GM19025 (cell line): ENCODE data around the gene DMBX1.
A peak's percentile ranks its signal among the peaks of the same experiment; 100 is the strongest.

Experiments
- ATAC-seq: cut with Tn5 transposase; IDR thresholded peaks from one replicate; pipeline ENCODE4 v1.9.1; 2021; ENCODE audit warnings: mild to moderate bottlenecking, low read depth, moderate library complexity; ENCODE audit not compliant: unreplicated experiment

Gene DMBX1

GRCh38 chr1:46497020-46497419, 7.4 kb downstream of the DMBX1 start:
- no peak for ATAC-seq

- no peak for ATAC-seq
These were observed 8.0 kb downstream of the DMBX1 start for GRCh38 chr1:46497665-46498064.

- ATAC-seq, result no peak
These were observed 11.9 kb downstream of the DMBX1 start for GRCh38 chr1:46501528-46501927.

- ATAC-seq, result no peak
These were observed 13.8 kb downstream of the DMBX1 start for GRCh38 chr1:46503421-46503820.

DNA sequence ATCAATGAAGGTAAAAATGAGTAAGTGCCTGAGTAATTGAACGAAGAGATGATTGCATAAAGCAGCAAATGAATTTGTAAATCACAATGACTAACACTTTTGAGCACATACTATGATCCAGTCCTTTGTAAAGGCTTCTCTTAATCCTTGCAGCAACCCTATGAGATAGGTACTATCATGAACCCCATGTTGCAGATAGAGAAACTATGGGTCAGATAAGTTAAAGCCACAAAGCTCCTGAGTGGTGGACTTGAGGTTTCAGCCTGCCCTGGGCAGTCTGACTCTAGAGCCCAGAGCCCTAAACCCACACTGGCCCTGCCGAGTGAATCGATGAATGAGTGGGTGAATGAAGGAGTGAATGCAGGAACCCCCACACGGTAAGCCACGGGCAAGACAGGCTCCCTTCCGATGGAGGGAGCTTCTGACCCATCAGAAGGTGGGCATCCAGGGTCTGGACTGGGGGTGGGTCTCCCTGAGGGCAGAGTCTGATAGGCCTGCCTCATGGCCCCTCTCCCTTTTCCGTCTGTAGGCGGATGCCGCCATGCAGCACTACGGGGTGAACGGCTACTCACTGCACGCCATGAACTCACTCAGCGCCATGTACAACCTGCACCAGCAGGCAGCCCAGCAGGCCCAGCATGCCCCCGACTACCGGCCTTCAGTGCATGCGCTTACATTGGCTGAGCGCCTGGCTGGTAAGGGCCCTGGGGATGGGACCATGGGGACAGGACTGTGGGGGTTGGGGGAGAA, 17.0 kb downstream of the DMBX1 start:
- no peak for ATAC-seq

DNA sequence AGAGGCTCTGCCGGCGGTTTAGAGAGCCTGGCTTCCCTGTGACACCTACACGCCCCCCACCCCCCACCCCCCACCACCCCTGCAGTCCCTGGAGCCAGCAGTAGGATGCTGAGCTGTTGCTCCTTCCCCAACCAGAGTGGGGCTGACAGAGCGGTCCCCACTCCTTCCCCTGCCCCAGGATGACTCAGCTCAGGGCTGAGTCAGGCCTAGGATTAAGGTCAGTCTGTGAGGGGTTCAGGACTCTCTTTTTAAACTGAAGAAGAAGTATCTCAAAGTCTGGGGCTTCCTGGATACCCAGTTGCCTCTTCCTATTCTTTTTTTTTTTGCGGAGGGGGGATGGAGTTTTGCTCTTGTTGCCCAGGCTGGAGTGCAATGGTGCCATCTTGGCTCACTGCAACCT, 19.1 kb downstream of the DMBX1 start:
- ATAC-seq, result no peak

- no peak for ATAC-seq
These were observed 20.8 kb downstream of the DMBX1 start for GRCh38 chr1:46510341-46510997.

- ATAC-seq, result no peak
These were observed 21.3 kb downstream of the DMBX1 start for GRCh38 chr1:46510998-46511365.

DNA sequence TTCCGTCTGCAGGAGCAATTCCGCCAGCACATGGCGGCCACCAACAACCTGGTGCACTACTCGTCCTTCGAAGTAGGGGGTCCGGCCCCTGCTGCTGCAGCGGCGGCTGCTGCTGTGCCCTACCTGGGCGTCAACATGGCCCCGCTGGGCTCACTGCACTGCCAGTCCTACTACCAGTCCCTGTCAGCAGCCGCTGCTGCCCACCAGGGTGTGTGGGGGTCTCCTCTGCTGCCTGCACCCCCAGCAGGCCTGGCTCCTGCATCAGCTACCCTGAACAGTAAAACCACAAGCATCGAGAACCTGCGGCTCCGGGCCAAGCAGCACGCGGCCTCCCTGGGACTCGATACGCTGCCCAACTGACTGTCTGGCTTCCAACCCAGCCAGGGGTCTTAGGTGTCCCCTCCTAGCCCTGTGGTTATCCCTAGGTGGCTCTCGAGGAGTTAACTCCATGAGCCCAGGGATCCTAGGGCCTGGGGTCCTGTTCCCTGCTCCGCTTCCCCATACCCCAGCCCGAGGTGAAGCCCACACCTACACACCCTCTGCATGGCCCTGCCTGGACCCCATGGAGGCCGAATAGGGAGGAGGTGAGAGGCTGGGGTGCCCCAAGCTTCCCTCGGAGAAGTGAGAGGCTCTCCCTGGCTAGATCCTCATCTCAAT, 22.6 kb downstream of the DMBX1 start:
- ATAC-seq, result no peak

GRCh38 chr1:46512792-46513190, 23.2 kb downstream of the DMBX1 start:
- ATAC-seq, result no peak

DNA sequence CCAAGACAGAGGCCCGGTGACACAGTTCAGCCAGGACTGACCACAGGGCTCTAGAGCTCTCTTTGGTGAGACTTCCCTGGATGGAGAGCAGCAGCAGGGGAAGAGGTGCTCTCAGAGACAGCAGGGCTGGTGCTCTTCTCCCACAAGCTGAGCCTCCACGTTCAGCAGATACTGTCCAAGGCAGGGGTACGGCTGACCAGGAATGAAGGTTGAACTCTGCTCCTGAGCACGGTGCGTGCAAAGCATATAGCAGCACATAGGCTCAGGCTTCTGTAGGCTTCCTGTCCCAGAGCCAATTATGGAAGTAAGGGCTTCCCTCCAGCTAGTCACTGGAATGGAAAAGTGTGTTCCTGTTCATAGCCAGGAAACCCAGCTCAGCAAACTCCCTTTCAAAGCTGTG, 23.9 kb downstream of the DMBX1 start:
- no peak for ATAC-seq

DNA sequence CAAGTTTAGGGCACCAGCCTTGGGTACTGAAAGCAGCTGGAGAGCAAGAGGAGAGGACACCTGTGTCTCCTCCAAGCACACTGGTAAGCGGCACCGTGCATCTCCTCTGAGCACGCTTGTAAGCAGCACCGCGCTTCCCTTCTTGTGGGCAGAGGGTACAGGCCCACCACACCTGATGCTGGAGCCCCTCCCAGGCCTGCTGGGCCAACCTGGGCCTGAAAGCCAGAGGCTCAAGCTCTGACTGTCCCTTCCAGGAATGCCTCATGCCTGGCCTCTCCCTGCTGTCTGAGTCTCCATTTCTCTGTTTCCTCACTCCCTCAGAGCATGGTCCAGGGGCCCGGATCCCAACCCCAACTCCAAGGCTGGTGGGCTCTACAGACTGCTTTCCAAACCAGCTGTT, 25.9 kb downstream of the DMBX1 start:
- no peak for ATAC-seq

- no peak for ATAC-seq
These were observed 26.7 kb downstream of the DMBX1 start for GRCh38 chr1:46516200-46516950.

- ATAC-seq, result no peak
These were observed 27.5 kb downstream of the DMBX1 start for GRCh38 chr1:46517010-46517600.

DNA sequence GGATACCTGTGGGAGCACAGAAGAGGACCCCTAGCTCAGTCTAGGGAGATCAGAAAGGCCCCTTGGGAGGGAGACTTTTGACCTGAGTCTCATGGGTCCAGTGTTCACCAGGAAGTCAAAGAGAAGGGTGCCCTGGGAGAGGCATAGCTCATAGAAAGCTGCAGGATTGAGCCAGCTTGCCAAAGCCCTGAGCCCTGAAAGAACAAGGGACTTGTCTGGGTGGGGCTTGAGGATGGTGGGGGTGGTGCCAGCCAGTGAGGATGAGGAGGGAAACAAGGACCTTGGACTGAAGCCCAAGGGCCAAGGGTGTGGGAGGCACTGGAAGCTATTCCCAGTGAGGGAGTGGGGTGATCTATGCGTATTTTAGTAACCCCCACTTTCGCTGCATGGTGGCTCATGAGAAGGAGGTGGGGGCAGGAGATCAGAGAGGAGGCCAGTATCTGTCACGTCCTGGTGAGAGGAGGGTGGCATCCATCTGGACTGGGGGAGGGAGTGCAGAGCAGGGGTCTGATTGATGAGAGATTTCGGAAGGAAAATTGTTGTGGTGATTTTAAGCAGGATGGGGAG, 28.4 kb downstream of the DMBX1 start:
- no peak for ATAC-seq

GRCh38 chr1:46519209-46519608, 29.6 kb downstream of the DMBX1 start:
- no peak for ATAC-seq

- no peak for ATAC-seq
These were observed 30.7 kb downstream of the DMBX1 start for GRCh38 chr1:46520063-46520911.

DNA sequence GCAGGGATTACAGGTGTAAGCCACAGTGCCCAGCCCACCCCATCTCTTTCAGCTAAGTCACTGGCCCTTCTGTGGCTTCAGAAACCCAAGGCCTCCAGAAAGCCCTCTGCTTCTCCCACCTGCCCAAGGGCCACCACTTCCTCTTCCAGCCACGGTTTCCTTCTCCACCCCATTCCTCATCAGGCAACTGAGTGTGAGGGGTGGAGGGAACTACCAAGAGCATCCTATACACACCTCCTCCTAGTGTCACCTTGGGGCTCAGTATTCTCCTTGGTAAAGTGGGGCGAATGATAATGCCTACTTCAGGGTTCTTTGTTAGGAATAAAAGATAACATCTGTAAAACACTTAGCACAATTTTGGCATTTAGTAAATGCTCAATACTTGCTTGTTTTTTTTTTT, 31.8 kb downstream of the DMBX1 start:
- ATAC-seq, result no peak

DNA sequence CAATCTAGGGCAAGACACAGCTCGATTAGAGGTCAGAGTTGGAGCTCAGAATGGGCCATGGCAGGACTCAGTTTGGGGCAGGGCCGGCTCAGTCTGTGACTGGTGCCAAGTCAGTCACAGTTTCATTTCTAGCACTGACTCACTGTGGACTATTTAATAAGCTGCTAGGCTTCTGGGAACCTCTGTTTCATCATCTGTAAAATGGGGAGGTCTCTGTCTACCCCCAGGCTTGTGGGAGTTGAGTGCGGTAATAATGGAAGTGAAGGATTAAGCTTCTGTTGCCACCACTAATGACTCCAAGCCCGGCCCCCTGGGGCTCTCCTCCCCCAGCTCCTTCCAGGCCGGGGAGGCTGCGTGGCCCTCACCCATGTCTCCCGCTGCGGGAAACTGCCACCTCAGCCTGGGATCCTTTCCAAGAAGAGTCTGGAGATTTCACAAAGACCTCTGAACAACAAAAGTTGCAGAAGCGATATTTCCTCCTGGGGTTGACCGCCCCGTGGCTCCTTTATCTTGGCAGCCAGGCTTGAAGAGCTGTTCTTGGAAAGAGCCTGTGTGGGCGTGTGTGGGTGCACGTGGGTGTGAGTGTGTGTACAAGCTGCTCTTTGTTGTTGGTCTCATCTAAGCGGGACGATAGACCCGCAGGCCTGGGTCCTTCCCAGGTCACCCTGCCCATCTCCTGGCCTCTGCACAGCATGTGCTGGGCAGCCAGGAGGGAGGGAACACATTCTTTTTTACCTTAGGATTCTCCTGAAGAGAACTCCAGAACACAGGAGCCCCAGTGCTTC, 32.7 kb downstream of the DMBX1 start:
- peak; percentile 74 for ATAC-seq
